ENCODE results near the gene CYCS. TPM values are rescaled to one million over a fixed set of nuclear protein-coding genes. Genes with fewer than 3 reads are reported as not detected.

The CYCS gene
- total RNA-seq, 1 donor from 2014 or later = 709 TPM

- Histone ChIP-seq H3K9me3 (replicated peaks) (no peaks in the 10 kb centered on the region), H3K36me3 (no peaks in the 10 kb centered on the region), H3K27ac (replicated peaks) (no peak overlapping the region), H3K4me3 (no peak overlapping the region), H3K27me3 (ENCODE audit: low read depth) (no peaks in the 10 kb centered on the region), H3K4me1 (no peaks in the 10 kb centered on the region)
- intact Hi-C loops (cut with micrococcal nuclease) = no loop called here
- no peak for DNase-seq
- TF ChIP-seq CTCF (IDR thresholded peaks at IDR 0.05; ENCODE audit: borderline replicate concordance) = no peak
These were observed 7.4 kb upstream of the CYCS start for GRCh38 chr7:25132430-25132829.

- H3K36me3 ChIP-seq = peaks cover 19% of the 10 kb centered on the region
- H3K27me3 ChIP-seq (ENCODE audit: low read depth) = no peaks in the 10 kb centered on the region
- intact Hi-C loops (cut with micrococcal nuclease) = no loop called here
- DNase-seq = no peak
- no peak overlapping the region for H3K27ac ChIP-seq (replicated peaks)
- no peaks in the 10 kb centered on the region for H3K9me3 ChIP-seq (replicated peaks)
- TF ChIP-seq CTCF (IDR thresholded peaks at IDR 0.05; ENCODE audit: borderline replicate concordance) = no peak
- no peak overlapping the region for H3K4me3 ChIP-seq
- H3K4me1 ChIP-seq = peaks cover 38% of the 10 kb centered on the region
These were observed 1.7 kb upstream of the CYCS start for GRCh38 chr7:25126751-25127150.

- H3K9me3 ChIP-seq (replicated peaks) = no peaks in the 10 kb centered on the region
- H3K27me3 ChIP-seq (ENCODE audit: low read depth) = no peaks in the 10 kb centered on the region
- DNase-seq = no peak
- peaks cover 40% of the 10 kb centered on the region for H3K36me3 ChIP-seq
- TF ChIP-seq CTCF (IDR thresholded peaks at IDR 0.05; ENCODE audit: borderline replicate concordance) = no peak
- H3K27ac ChIP-seq (replicated peaks) = peak overlapping the region; percentile 98
- intact Hi-C loops (cut with micrococcal nuclease) = no loop called here
- H3K4me3 ChIP-seq = peak overlapping the region; percentile 92
- H3K4me1 ChIP-seq = peaks cover 46% of the 10 kb centered on the region
These were observed 459 bp downstream of the CYCS start for GRCh38 chr7:25124465-25125136.

GRCh38 chr7:25122373-25122772 lies 2.7 kb downstream of the CYCS start:
- Histone ChIP-seq H3K9me3 (replicated peaks) (no peaks in the 10 kb centered on the region), H3K36me3 (peaks cover 42% of the 10 kb centered on the region), H3K4me3 (peak overlapping the region; percentile 92), H3K4me1 (peaks cover 68% of the 10 kb centered on the region), H3K27ac (replicated peaks) (no peak overlapping the region), H3K27me3 (ENCODE audit: low read depth) (no peaks in the 10 kb centered on the region)
- intact Hi-C loops (cut with micrococcal nuclease) = no loop called here
- no peak for TF ChIP-seq CTCF (IDR thresholded peaks at IDR 0.05; ENCODE audit: borderline replicate concordance)
- no peak for DNase-seq

GRCh38 chr7:25121599-25121998 lies 3.5 kb downstream of the CYCS start:
- no peaks in the 10 kb centered on the region for H3K9me3 ChIP-seq (replicated peaks)
- H3K4me3 ChIP-seq = no peak overlapping the region
- TF ChIP-seq CTCF (IDR thresholded peaks at IDR 0.05; ENCODE audit: borderline replicate concordance) = no peak
- no peak overlapping the region for H3K27ac ChIP-seq (replicated peaks)
- H3K27me3 ChIP-seq (ENCODE audit: low read depth) = no peaks in the 10 kb centered on the region
- H3K4me1 ChIP-seq = peaks cover 75% of the 10 kb centered on the region
- intact Hi-C loops (cut with micrococcal nuclease) = no loop called here
- no peak for DNase-seq
- H3K36me3 ChIP-seq = peaks cover 42% of the 10 kb centered on the region

Measured in left ventricle myocardium inferior (tissue), 1 donor.